GM21737 (cell line): ENCODE data around the gene SAAL1.

ENCODE experiments used
- ATAC-seq: cut with Tn5 transposase; IDR thresholded peaks from one replicate; pipeline ENCODE4 v1.9.1; 2021; ENCODE audit warnings: mild to moderate bottlenecking, moderate library complexity; ENCODE audit not compliant: unreplicated experiment

Gene SAAL1

DNA sequence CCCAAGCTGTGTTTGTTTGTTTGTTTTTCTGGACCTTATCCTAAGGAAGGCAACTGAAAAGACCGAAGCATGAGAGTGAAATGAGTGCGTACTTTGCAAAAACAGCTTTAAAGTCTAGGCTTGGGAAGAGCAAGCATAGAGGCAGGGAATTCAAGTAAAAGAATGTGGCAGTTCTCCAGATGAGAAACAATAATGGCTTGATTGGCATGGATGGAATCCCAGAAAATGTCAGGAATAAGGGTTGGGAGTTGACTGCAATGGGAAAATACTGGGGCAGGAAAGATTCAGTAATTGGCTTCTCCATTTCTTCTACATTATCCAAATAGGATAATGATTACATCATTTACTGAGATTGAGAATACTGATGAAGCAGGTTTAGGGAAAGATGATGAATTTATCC is 17.5 kb downstream of the SAAL1 start:
- ATAC-seq: no peak

DNA sequence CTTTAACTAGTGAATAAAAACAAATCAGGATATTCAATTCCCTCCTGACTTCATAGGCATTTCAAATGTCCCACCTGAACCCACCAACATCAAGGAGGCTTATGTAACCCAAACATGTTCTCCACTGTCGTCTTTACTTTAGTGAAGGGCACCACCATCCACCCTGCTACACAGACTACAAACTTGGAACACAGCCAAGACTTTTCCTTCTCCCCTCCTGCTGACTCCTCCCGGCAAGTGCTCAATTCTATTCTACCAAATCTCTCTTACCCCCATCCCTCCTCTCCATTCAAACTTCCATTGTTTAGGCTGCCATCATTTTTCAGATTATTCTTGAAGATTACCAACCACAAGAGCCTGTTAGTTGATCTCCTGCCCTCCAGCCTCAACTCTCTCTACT is 24.3 kb downstream of the SAAL1 start:
- no peak for ATAC-seq

DNA sequence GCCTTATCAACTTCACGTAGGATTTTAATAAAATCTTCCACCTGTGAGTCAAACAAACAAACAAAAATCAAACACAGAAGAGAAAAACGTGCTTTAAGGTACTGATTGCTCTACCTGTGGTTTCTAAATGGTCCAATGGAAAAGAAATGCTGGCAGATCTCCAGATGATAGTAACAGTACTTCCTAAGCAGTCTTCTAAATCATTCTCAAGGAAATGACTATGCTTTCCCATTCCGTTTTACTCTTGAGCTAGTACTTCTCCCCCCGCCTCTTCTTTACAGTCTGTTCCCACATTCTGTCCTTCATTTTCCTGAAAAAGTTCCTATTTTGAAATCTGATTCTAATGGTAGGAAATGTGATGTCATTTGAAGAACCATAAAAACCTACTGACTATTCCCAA is 25.4 kb downstream of the SAAL1 start:
- ATAC-seq: no peak

DNA sequence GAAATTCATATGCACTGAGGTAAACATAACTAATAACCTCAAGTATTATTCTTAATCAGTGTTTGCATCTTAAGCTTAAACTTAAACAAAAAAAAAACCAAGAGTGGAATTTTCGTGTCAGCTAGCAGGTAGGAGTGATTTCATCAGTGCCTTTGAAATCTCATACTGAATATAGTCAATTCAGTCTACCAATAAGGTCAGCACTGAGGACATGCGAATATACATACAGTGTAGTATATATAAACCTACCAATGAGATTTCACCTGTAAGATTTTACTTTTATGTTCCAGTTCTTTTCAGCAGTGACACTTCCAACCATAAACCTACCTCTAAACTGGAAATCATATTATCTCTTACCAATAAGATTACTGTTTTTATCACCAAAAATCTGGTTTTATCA is 27.0 kb downstream of the SAAL1 start:
- ATAC-seq: no peak

DNA sequence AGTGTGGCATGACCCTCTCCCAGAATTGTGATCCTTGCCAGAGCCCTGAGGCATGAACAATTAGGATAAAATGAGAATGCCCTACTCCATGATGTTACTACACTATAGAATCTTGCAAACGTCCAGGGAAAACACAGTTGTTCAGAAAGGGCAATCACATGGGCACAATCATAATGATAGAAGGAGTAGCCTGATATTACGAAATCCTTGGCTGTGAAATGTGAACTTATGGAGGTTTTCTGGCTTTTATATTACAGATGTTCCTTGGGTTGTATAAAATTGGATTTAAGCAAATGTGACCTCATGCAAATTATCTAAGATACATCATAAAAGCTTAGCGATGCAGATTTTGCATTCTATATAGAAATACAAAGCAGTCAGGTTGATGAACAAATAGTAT is 30.4 kb downstream of the SAAL1 start:
- no peak for ATAC-seq

DNA sequence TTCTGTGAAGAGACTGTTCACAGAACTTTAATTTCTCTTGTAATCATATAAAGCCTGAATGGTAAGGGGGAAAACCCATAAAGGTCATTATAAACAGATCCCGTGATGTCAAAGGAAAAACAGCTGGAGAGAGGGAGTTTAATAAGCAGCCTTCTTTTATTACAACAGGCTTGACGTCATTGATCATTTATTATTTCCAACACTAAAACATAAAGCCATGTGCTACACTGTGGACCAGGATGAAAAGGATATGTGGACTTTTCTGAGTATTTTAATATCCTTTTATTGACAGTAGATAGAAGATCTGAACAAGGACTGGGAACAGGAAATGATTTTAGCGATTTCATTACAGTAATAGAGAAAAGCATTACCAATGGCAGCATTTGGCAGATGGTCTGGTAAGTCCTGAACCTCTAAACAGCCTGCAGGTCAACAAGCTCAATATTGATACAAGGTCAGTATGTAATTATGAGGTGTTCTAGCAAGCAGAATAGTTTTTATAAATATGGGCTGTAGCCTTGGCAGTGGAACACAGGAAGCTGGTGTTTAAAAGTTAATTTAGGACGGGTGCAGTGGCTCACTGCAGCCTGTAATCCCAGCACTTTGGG is 34.7 kb downstream of the SAAL1 start:
- ATAC-seq: no peak

DNA sequence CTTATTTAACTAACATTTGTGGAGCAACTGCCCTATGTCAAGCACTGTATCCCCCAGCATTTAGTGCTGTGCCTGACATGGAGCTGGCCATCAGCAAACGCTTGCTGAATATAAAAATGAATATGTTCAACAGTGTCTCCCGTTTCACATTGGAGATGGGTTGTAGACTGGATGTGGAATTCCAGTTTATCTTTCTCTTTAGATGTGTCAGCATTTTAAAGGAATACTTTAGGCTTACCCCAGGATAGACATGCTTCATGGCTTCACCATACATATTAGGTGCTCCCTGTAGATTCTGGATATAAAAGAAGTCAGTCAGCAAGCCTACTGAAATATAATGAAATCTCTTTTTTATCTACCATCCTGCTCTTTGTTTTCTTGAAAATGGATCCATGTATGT is 38.5 kb downstream of the SAAL1 start:
- no peak for ATAC-seq

DNA sequence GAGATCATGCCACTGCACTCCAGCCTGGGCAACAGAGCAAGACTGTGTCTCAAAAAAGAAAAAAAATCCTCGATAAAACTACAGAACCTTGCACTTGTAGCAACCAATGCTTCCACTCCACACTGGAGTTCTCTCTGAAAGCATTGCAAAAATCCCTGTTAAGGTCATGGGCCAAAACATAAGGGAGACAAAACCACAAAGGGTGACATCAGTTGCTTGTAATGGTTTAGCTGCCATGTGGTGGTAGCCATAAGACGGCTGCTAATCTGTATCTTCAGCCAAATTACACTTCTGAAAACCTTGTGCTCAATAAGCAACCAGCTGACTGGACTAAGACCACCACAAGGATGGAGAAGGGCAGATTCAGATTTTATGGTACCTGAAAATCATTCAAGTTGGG is 39.3 kb downstream of the SAAL1 start:
- no peak for ATAC-seq

DNA sequence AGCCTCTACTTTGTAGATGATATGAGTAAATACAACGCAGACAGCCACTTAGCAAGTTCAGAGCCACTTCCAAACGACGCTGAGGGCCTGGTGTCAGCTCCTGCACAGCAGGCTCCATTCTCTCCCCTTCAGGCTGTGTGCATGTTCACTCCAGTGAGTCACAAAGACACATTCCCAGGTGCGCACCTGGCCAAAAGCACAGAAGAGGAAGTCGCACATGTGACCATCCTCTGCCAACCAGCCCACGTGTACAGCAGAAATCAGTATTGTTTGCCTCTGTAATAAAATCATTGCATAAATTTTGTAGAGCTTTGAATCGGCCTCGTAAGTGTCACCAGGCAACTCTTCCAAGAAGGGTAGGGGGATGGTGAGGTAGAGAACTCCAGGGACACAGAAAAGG is 40.3 kb downstream of the SAAL1 start:
- no peak for ATAC-seq

DNA sequence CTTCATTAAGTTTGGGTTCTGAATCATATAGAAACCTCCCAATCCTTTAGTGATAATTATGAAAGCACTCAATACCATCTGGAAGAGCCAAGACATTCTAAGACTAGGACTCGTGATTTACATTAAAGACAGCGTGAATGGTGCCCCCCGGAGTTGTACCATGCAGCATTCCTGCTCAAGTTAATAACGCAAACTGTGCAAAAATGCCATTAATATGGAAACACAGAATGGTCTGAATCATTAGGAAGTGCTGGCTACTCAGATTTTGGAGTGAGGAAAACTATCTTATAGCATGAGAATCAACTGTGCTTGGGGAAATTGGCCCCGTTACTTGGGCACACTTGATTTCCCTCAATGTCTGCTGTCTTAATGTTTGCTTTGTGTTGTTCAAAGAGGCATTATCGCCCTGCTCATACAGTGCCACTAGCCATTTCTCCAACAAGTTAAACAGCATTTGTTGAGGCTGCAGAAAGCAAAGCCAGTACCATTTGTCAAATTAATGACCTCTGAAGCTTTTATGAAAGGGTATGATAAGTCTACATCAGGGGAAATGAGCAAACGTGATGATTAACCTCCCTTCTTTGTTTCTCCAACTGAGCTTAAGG is 41.3 kb downstream of the SAAL1 start:
- no peak for ATAC-seq

DNA sequence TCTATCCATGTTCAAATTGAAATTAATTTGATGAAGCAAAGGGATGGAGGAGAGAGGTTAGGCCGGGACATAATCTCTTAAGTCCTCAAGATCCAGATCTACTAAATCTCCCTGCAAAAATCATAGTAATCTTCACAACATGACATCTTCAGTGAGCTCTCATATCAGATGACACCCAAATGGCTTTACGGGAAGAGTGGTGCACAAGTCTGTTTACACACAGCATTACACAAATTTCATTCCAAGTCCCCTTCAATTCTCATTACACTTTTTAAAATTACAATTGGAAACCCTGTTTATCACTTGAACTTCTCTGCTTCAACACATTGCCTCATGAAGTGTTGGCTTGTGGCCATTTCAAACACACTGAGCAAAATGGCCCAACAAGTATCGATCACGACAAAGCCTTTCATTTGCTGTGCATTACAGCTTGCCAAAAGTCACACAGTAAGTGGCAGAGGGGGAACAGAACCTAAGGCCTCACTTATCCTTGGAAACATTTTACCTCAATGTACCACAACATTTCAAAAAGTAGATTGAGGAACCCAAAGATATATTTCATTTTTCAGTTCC is 41.9 kb downstream of the SAAL1 start:
- no peak for ATAC-seq

DNA sequence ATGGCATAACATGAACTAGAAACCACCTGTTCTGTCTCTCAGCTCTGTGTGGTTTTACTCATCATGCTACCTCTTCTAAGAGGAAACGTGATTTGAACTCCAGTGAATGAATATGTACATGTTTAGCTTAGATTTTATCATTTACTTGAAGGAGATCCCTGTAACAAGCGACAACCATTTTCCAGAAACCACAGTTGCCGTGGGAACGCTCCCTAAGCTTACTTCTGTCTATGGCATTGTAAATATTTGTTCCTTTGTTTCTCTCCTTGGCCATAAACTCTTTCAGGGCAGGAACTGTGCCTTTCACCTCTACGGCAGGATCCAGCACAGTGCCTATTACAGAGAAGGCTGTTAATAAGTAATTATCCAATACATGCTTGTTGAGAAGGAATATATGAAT is 42.8 kb downstream of the SAAL1 start:
- ATAC-seq: no peak

DNA sequence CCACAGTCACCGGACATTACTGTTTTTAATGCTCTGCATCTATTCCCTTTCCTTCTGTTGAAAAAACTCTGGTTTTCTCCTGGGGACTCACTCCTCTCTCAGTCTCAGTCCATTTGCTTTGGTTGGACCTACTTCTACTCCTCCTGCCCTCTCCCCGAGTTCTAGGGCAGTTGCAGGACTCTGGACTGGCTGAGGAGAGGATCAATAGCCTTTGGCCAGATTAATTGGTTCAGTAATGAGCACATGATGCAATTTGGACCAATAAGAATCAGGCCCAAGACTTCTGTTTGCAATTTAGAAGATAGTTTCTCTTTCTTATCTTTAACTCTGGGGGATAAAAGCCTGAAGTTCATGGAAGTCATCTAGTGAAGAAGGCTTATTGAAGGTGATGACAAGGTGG is 44.5 kb downstream of the SAAL1 start:
- no peak for ATAC-seq

DNA sequence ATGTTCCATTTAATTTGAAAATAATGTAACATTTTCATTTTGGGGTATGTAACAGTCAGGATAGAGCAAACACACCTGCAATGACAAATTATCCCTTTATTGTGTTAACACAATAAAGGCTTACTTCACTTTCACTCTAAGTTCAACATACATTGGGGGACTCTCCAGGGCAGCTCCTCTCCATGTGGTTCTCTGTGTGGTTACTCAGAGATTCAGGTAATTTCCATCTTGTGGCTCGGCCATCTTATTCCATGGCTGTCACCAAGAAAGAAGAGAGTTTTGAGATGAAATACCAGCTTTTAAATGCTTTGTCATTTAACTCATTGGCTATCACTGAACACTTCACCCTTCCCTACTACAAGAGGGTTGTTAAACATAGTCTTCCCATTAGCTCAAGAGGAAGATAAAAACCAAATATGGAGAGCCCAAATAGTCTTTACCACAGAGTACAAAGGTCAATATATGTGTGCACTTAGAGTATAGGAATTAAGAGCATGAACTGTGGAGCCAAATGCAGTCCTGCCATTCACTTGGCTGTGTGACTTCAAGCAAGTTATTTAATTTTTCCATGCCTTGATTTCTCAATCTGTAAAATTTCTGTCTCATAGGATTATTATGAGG is 49.2 kb downstream of the SAAL1 start:
- no peak for ATAC-seq

DNA sequence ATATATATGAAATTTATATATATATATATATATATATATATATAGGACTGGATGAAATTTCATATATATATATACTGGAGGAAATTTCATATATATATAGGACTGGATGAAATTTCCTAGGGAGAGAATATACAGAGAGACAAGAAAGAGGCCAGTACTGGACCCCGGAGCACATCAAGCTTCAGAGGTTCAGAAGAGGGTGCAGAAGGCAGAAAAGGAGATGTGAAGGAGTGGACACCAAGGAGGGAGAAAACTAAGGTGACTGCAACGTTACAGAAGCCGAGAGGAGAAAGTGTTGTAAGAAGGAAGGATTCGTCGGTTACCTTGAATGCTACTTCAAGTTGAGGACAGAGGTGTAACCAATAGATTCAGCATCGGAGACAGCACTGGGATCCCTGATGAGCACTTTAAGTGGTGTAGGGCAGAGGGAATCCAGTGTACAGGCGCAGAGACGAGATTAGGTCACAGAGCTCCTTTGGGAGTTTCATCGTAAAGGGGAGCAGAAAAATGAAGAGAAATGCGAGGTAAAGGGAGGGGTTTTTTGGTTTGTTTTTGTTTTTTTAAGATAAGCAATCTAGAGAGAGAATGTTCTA is 51.3 kb downstream of the SAAL1 start:
- no peak for ATAC-seq

DNA sequence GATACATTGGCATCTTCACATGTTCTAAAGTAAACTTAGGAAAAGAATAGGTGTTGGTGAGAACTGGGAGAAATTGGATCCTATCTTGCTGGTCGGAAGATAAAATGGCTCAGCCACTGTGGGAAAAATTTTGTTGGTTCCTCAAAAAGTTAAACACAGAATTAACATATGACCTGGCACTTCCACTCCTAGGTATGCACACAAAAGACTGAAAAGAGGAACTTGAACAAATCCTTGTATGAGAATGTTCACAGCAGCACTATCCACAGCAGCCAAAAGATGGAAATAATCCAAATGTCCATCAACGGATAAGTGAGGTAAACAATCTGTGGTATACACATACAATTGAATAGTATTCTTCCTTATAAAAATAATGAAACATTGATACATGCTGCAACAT is 55.0 kb downstream of the SAAL1 start:
- ATAC-seq: no peak

DNA sequence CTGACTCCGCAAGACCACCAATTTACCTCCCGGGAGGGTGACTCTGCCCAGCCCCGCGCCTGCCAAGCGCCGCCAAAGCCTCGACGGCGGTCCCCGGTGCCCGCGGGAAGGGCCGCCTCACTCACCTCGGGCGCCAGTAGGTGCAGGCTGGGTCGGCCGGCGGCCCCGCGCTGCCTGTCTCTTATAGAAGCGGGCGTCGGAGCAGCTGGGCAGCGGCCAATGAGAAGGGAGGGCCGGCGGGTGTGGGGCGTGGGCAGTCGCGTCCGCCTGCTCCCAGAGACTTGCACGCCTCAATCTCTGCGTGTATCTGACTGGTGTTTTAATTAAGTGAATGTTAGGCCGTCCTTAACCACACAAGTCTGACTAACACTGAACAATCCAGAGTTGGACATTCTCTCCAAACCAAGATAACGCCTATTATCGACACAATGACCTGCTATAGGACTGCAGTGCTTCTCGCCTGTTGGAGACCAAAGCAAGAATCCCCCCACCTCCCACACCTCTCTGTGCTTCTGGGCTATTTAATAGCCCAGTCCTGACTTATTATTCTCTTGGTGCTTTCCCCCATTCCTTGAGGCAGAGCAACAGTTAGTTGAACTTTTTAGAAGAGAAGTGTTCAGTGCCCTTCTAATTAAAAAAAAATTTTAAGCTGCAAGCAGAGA is 59.6 kb downstream of the SAAL1 start, which contains the start of gene TPH1:
Gene TPH1, minus strand, starts transcription at position 154 of the 662 bp plus-strand sequence. CDS start 5,507 bp downstream, outside the sequence.
- ATAC-seq: no peak

DNA sequence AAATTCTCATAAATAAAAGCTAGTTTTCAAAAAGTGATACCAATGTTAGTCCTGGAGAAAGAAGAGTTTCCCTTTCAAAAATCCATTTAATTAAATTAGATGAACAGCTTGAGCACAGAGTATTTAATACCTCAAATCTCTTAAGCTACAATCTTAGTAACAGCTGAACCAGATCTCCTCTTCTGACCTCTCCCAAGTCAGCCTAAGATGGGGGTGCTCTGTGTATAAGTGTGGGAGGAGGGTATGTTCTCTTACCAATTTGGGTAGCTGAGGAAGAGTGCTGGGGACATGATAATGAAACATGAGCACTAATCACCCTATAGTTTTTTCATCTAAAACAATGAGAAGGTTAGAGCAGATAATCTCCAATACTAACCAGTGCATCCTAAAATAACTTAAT is 69.4 kb downstream of the SAAL1 start:
- no peak for ATAC-seq
